GM23338 (cell line): ENCODE results near the gene MST1. TPM values are rescaled to one million over a fixed set of nuclear protein-coding genes. Genes with fewer than 3 reads are reported as not detected.

Source experiments
- ATAC-seq: fragments of 200-7000 bp; cut with Tn5 transposase; 3 replicates; pipeline ENCODE4 v1.9.1; 2020
- DNase-seq: peaks from one replicate; pipeline ENCODE4 v3.0.0-alpha.2; 2015; ENCODE audit warnings: low spot score
- H2AFZ ChIP-seq: fragments of 200-600 bp; sonication (generic); 2 replicates; pipeline ENCODE4 v1.8.0; 2016; ENCODE audit warnings: antibody characterized with exemption, mild to moderate bottlenecking, moderate library complexity
- H3F3A ChIP-seq: fragments of 200-600 bp; sonication (generic); replicated peaks from 2 replicates; pipeline ENCODE4 v1.8.0; 2017; ENCODE audit warnings: antibody characterized with exemption, mixed run types, low read depth
- H3K27ac ChIP-seq: fragments of 200-600 bp; sonication (generic); 2 replicates; pipeline ENCODE4 v1.6.1; 2016; ENCODE audit warnings: low read depth
- H3K27me3 ChIP-seq: fragments of 200-600 bp; sonication (generic); 2 replicates; pipeline ENCODE4 v1.8.0; 2016; ENCODE audit warnings: mild to moderate bottlenecking, mixed run types, moderate library complexity; ENCODE audit not compliant: insufficient read depth
- H3K36me3 ChIP-seq: fragments of 200-600 bp; sonication (generic); 2 replicates; pipeline ENCODE4 v1.8.0; 2016; ENCODE audit warnings: mild to moderate bottlenecking; ENCODE audit not compliant: insufficient read depth
- H3K4me1 ChIP-seq: fragments of 200-600 bp; sonication (generic); 2 replicates; pipeline ENCODE4 v1.8.0; 2016; ENCODE audit warnings: mild to moderate bottlenecking, moderate library complexity; ENCODE audit not compliant: insufficient read depth
- H3K4me2 ChIP-seq: fragments of 200-600 bp; sonication (generic); 2 replicates; pipeline ENCODE4 v1.7.1; 2017; ENCODE audit warnings: mixed run types
- H3K4me3 ChIP-seq: fragments of 200-600 bp; sonication (generic); 2 replicates; pipeline ENCODE4 v1.6.1; 2016; ENCODE audit warnings: mixed run types
- H3K79me2 ChIP-seq: fragments of 200-600 bp; sonication (generic); replicated peaks from 2 replicates; pipeline ENCODE4 v1.8.0; 2017; ENCODE audit warnings: mild to moderate bottlenecking; ENCODE audit not compliant: insufficient read depth
- H3K9me2 ChIP-seq: fragments of 200-600 bp; sonication (generic); 2 replicates; pipeline ENCODE4 v1.8.0; 2017; ENCODE audit not compliant: insufficient read depth
- H4K20me1 ChIP-seq: fragments of 200-600 bp; sonication (generic); replicated peaks from 2 replicates; pipeline ENCODE4 v1.8.0; 2017; ENCODE audit warnings: mild to moderate bottlenecking; ENCODE audit not compliant: insufficient read depth
- H3K27ac Mint-ChIP-seq: 2 replicates; pipeline ENCODE4 v1.8.0; 2020; ENCODE audit warnings: inconsistent platforms, mild to moderate bottlenecking, moderate library complexity, mixed read lengths
- H3K27me3 Mint-ChIP-seq: 3 replicates; pipeline ENCODE4 v1.8.0; 2022; ENCODE audit warnings: low read depth, mild to moderate bottlenecking, moderate library complexity, mixed read lengths, inconsistent platforms; ENCODE audit not compliant: insufficient read depth, poor library complexity
- H3K36me3 Mint-ChIP-seq: 3 replicates; pipeline ENCODE4 v1.8.0; 2021; ENCODE audit warnings: low read depth, mild to moderate bottlenecking, inconsistent platforms, moderate library complexity, mixed read lengths
- H3K4me1 Mint-ChIP-seq: 3 replicates; pipeline ENCODE4 v1.8.0; 2020; ENCODE audit warnings: mild to moderate bottlenecking, inconsistent platforms, mixed read lengths
- H3K4me3 Mint-ChIP-seq: 3 replicates; pipeline ENCODE4 v1.8.0; 2021; ENCODE audit warnings: moderate library complexity, mild to moderate bottlenecking, inconsistent platforms, mixed read lengths
- H3K9me3 Mint-ChIP-seq: 3 replicates; pipeline ENCODE4 v1.8.0; 2020; ENCODE audit warnings: moderate library complexity, mild to moderate bottlenecking, inconsistent platforms, mixed read lengths
- CREB1 ChIP-seq: fragments of 250-450 bp; sonication (Bioruptor Pico); IDR thresholded peaks from 2 replicates; pipeline ENCODE4 v1.5.0; 2020; ENCODE audit warnings: low read depth, mild to moderate bottlenecking, moderate library complexity
- CTCF ChIP-seq, 2 experiments: fragments of 200-600 bp in 1 of 2; sonication (generic) in 1 of 2; conservative IDR thresholded peaks; 2 replicates each; pipeline versions ENCODE4 v1.5.1 to v1.6.1; 2016 to 2017; ENCODE audit warnings: antibody characterized with exemption in 2 of 2, low read depth in 2 of 2, mild to moderate bottlenecking in 2 of 2, moderate library complexity in 1 of 2
- ETS1 ChIP-seq: IDR thresholded peaks from 2 replicates; pipeline ENCODE4 v1.6.1; 2016; ENCODE audit warnings: antibody characterized with exemption
- EZH2 ChIP-seq: fragments of 200-600 bp; sonication (generic); IDR thresholded peaks from one replicate; pipeline ENCODE4 v1.8.0; 2017; ENCODE audit warnings: antibody characterized with exemption, mild to moderate bottlenecking, low read depth; ENCODE audit not compliant: unreplicated experiment
- EZH2phosphoT487 ChIP-seq: fragments of 200-600 bp; sonication (generic); IDR thresholded peaks from one replicate; pipeline ENCODE4 v1.8.1; 2018; ENCODE audit warnings: antibody characterized with exemption; ENCODE audit not compliant: unreplicated experiment
- JUNB ChIP-seq: IDR thresholded peaks from one replicate; pipeline ENCODE4 v1.6.1; 2016; ENCODE audit warnings: antibody characterized with exemption; ENCODE audit not compliant: unreplicated experiment
- NANOG ChIP-seq: IDR thresholded peaks from 2 replicates; pipeline ENCODE4 v1.6.1; 2016; ENCODE audit warnings: antibody characterized with exemption, borderline replicate concordance
- POLR2AphosphoS5 ChIP-seq: IDR thresholded peaks from 2 replicates; pipeline ENCODE4 v1.6.1; 2016; ENCODE audit warnings: antibody characterized with exemption, low read depth
- REST ChIP-seq: IDR thresholded peaks from one replicate; pipeline ENCODE4 v1.6.1; 2018; ENCODE audit warnings: antibody characterized with exemption; ENCODE audit not compliant: unreplicated experiment
- STAT1 ChIP-seq: IDR thresholded peaks from one replicate; pipeline ENCODE4 v1.6.1; 2016; ENCODE audit warnings: antibody characterized with exemption; ENCODE audit not compliant: unreplicated experiment
- ZNF114 ChIP-seq: fragments of 250-450 bp; sonication (Bioruptor Pico); IDR thresholded peaks from 2 replicates; pipeline ENCODE4 v1.5.0; 2020; ENCODE audit warnings: mild to moderate bottlenecking, moderate library complexity
- ZNF331 ChIP-seq: fragments of 250-450 bp; sonication (Bioruptor Pico); IDR thresholded peaks from 2 replicates; pipeline ENCODE4 v1.5.0; 2020; ENCODE audit warnings: low read depth, mild to moderate bottlenecking, moderate library complexity
- ZNF462 ChIP-seq: fragments of 250-450 bp; sonication (Bioruptor Pico); IDR thresholded peaks from 2 replicates; pipeline ENCODE4 v1.5.0; 2020; ENCODE audit warnings: mild to moderate bottlenecking, moderate library complexity
- polyA plus RNA-seq: library from polyadenylated mRNA; unstranded; fragments of >200 nt; fragmentation: Nextera tagmentation; extraction: Ambion mirVana; gene quantifications from 2 replicates; pipeline ENCODE4 v1.2.1, GENCODE V29; 2016
- total RNA-seq: library from RNA; depleted of rRNA; stranded (reverse); fragments of >200 nt; shearing (Covaris generic); gene quantifications from 2 replicates; pipeline ENCODE4 v1.2.3, GENCODE V29; 2014

Gene MST1
- total and polyA plus RNA-seq, 2 experiments from 2014 or later: 5.9 to 11.1 TPM

GRCh38 chr3:49673715-49674496, 15.4 kb downstream of the MST1 start, which contains the start of gene APEH:
APEH (plus strand) TSS chr3:49674351; CDS start chr3:49674402, 51 bp downstream.
- H2AFZ ChIP-seq: peak within 1 kb of the TSS; percentile 83
- peak within 1 kb of the TSS; percentile 99 for H3K27ac ChIP-seq
- Mint-ChIP-seq H3K36me3 (peaks cover 33% of the 10 kb centered on the region), H3K4me1 (peaks cover 23% of the 10 kb centered on the region), H3K4me3 (peak within 1 kb of the TSS; percentile 92), H3K9me3 (no peaks in the 10 kb centered on the region), H3K27me3 (peaks cover 11% of the 10 kb centered on the region), H3K27ac (peak within 1 kb of the TSS; percentile 97)
- H3K79me2 ChIP-seq: peaks cover 11% of the 10 kb centered on the region
- no peaks in the 10 kb centered on the region for H3K9me2 ChIP-seq
- H3K27me3 ChIP-seq: no peaks in the 10 kb centered on the region
- H4K20me1 ChIP-seq: peaks cover 16% of the 10 kb centered on the region; the same call in 1 of the 2 replicates
- TF ChIP-seq STAT1: no peak
- TF ChIP-seq CTCF (conservative IDR thresholded peaks at IDR 0.05; ENCODE audit: low read depth in 2 of 2): no peak
- TF ChIP-seq ZNF114 (CRISPR knock-in tag): no peak
- no peak for TF ChIP-seq NANOG
- TF ChIP-seq JUNB: no peak
- 0 out of 2 replicates have a peak, but pooled peaks have one; percentile 33 for TF ChIP-seq ETS1
- TF ChIP-seq CREB1 (CRISPR knock-in tag): peak; percentile 59
- TF ChIP-seq EZH2phosphoT487: no peak
- peak; percentile 89 for TF ChIP-seq POLR2AphosphoS5
- TF ChIP-seq REST: no peak
- TF ChIP-seq EZH2: no peak
- TF ChIP-seq ZNF331 (CRISPR knock-in tag): no peak
- no peak for TF ChIP-seq ZNF462
- peak within 1 kb of the TSS; percentile 89 for H3K4me3 ChIP-seq
- H3F3A ChIP-seq: no peaks in the 10 kb centered on the region
- H3K4me1 ChIP-seq: peaks cover 15% of the 10 kb centered on the region
- peaks cover 9% of the 10 kb centered on the region; the same call in 1 of the 2 replicates for H3K36me3 ChIP-seq
- H3K4me2 ChIP-seq: peak within 1 kb of the TSS; percentile 94
- ATAC-seq: peak; percentile 87
- peak; percentile 100 for DNase-seq
